HG02938 (cell line): Measurements from ENCODE around the gene OR2AE1.

ENCODE experiments used
- ATAC-seq: cut with Tn5 transposase; IDR thresholded peaks from one replicate; pipeline ENCODE4 v1.9.1; 2021; ENCODE audit warnings: mild to moderate bottlenecking, moderate library complexity; ENCODE audit not compliant: unreplicated experiment

The OR2AE1 gene

DNA sequence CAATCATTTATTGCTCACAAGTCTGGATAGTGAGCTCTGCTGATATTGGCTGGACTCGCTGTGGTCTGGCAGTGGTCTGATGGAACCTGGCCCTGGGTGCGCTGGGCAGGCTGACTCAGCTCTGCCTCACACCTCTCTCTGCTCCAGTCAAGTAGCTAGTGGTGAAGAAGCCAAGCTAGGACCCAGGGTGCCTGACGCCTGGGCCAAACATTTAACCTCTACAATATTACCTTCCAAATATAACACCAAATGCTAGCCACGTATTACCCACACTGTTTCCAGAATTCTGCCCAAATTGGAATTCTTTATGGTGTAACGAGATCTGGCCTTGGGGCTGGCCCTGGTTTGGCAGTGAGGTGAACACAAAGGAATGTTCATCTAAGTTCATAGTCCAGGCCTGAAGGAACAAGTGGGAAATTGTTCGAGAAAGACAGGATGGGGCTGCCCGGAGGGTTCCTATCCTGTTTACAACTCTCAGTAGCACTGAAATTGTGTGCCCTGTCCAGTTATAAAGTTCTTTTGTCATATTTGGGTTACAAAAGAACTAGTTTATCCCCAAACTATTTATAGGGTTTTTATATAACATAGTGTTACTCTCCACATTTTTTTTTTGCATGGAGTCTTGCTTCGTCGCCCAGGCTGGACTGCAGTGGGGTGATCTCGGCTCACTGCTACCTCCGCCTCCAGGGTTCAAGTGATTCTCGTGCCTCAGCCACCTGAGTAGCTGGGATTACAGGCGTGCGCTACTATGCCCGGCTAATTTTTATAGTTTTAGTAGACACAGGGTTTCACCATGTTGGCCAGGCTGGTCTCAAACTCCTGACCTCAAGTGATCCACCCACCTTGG, 16.3 kb downstream of the OR2AE1 start:
- no peak for ATAC-seq

DNA sequence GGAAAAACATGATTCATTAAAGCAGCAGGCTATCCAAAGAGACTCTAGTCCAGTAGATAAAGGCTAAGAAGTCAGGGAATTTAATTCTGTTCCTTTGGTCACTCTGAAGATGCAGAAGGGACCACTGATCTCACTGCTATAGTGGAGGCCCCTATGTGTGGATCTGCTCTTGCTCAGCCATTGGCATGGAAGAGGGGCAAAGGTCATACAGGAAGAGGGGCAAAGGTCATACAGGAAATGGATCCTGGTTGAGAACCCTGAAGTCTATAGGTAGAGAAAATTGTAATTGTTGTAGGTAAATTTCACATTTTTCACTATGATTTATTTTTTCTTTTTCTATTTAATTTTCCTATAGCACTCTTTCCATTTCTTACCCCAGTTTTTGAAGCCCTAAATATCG, 21.6 kb downstream of the OR2AE1 start:
- no peak for ATAC-seq

DNA sequence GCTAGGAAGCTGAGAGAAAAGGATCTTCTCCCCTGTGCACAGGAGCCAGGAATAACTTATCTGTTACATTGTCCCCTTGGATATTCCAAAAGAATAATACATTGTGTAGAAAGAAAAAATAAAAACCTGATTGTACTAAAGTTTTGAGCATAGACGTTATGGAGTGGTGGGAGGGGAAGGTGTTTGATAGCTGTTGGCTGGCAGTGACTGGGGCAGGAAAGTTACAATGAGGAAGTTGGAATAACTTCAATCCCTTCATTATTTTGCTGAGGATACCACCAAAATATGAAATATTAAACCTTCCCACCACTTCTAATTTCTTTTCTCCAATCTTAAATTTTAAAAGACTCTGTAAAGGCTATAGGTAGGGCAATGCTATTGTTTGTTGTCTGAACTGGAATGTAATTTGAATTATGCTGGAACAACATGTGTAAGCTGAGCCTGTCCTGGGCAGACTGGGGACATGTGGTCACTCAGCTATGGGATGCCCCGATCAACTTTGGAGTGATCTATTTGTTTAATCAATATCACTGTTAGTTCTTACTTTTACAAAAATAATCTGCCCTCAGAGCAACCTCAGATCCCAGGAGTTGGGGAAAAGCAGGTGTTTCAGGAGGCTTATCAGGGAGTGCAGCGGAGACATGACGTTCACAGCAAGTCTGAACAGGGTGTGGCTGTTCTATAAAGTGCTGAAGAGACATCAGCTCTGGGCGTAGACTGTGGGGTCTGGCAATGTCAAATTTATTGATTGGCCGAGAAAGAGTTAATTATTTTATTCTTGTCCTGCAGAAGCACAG, 28.2 kb downstream of the OR2AE1 start:
- no peak for ATAC-seq

DNA sequence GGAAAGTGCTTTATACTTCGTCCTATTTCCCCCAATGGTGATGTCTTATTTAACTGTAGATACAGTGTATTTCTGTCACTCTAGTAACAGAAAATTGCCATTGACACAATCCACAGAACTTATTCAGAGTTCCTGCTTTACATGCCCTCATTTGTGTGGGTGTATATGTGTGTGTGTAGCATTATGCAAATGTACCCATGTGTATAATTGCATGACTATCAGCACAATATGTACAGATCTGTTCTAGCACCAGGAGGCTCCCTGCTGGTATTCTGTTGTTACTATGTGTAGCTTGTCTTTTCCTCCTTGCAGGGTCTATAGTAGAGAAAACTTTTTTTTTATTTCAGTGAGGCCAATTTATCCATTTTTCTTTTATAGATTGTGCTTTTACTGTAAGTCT, 32.5 kb downstream of the OR2AE1 start:
- ATAC-seq = no peak

DNA sequence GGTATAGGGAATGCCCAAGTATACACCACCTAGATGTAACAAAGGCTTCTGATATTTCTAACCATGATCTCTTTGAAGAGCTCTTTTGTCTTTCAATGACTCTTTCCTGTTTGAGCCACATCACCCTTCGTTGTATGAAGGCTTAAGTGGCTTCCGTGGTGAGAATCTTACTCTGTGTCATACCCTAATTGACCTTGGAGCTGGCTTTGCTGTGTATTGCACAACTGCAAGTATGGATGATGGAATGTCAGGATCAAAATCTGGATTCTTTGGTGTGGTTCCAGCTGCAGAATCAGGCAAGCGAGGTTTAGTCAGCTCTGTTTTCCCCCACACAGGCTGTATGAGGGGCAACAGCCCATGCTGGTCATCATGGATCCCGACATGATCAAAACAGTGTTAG, 33.0 kb downstream of the OR2AE1 start:
- ATAC-seq = no peak

DNA sequence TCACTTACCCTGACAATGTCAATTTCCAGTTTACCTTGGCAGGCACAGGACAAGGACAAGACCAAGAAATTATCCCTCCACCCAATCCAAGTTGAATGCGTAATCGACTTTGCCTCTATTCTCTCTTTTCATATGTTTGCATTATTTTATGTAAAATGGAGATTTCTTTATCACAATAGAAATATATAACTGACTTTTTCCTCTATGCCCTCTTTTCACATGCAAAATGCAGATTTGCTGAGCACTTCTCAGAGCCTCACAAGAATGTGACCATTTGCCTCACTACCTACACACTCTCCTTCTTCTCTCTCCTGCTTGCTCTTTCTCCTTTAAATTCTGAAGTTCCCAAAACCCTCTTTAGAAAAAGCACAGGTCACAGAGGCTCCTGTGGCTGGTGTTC, 33.9 kb downstream of the OR2AE1 start:
- ATAC-seq = no peak

DNA sequence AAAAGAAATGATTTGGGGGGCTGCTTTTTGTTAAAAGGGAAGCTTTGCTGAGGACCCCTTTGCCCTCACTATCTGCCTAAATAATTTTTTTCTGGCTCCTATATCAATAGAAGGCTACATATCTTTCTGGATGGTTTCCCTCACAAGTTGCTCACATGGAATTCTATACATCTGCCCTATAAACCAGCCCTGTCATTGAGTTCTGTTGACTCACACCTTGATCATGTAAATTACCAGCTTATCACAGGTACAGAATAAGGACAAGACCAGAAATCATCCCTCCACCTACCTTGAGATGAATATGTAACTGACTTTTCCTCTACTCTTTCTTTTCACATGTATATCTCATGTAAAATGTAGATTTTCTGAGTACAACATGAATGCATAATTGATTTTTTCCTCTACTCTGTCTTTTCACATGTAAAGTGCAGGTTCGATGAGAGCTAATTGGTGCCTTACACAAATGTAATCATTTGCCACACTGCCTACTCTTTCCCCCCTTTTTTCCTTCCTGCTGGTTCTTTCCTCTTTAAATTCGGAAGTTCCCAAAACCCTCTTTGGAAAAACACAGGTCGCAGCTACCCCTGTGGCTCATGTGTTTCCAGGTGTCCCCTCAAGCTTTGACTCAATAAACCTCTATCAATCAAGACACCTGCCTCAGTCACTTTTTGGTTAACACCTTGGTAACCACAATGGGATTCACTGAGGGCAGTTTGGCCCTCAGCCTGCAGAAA, 36.5 kb downstream of the OR2AE1 start:
- ATAC-seq = no peak

DNA sequence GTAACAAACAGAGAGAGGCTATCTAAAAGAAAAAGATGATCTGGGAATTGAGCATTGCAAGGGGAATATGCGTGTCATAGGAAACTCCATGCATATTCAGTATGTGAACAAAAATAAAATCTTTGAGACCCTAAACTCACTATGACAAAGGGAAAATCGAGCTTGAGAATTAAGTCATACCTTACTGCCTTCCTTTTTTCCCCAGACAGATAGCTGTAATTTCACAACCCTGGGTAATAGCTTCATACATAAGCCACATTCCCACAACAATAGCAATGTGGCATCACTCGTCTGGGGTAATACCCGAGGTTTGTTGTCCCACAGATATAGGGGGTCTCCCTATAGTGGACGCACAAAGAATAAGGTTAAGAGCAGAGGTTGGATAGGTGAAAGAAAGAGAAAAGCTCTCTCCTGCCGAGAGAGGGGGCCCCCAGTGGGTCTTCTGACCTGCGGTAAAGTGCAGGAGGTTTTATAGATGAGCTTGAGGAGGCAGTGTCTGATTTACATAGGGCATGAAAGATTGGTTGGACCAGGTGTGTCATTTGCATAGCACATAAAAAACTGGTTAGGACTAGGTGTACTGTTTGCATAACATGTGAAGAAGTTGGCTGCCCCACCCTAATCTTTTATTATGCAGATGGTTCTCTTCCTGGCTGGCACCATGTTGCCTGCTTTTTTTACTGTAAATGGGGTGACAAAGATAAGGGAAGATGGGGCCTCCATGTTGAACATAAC, 37.4 kb downstream of the OR2AE1 start:
- no peak for ATAC-seq

DNA sequence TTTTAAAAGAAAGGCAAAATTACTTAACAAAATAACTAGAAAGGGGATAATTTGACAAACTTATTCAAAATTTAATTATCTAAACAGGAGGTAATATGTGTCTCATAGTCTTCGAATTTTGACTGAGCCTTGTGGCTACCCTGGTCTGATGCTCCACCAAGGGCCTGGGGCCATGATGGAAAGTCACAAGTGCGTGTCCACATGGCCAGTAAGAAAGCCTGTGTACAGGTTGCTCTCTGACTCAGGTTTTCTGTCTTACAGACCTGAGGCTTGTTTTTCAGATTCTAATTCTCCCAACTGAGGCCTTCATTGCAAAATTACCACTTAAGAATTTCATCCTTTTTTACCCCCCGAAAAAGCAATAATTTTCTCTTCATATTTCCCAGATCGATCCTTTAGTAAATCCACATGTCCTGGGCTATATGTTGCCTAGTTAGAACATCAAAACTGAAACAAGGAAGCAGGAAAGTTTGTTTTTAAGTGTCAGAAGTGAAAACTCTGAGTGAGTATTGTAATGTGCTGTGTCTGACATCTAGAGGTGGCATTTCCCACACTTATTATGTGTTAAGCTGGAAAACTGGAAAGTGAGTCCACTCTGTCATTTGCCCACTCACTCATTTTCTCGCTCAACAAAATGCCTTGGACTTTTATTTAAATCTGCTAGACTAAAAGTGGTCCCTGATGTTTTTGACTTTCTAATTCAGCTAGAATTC, 39.0 kb downstream of the OR2AE1 start:
- no peak for ATAC-seq

DNA sequence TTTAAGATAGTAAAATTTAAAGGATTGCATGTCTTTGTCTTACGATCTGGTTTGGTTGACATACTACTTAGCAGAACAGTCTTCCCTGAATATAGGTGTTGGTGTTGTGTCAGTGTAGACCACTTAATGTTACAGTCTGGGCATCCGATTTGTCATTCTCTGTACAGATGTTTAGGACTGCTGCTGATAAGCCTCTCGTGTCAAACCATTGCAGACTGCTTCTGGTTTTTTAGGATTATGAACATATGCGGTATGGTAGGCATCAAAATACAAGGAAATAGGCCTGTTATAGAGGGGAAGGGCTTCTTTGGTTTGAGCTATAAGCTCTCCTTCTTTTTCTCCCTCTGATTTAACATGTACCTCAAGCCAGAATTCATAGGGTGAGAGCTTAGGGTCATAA, 41.6 kb downstream of the OR2AE1 start:
- ATAC-seq = no peak

DNA sequence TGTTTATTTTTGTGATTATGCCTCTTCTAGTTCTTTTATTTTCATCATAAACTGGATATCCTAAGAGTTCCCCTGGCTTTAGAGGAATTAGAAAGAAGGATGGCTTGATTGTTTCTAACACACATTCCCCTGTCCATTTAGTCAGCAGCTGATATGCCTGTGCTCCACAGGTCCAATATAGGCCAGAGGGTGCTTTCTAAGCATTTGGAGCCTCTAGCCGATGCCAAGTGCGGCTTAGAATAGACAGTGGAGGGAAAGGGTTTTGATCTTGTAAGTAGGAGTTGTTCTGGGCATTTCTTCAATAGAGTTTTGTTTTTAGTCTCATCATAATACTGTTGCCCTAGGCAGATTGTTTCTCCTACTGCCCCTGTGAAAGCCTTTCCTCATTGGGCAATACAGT, 42.5 kb downstream of the OR2AE1 start:
- ATAC-seq = no peak

DNA sequence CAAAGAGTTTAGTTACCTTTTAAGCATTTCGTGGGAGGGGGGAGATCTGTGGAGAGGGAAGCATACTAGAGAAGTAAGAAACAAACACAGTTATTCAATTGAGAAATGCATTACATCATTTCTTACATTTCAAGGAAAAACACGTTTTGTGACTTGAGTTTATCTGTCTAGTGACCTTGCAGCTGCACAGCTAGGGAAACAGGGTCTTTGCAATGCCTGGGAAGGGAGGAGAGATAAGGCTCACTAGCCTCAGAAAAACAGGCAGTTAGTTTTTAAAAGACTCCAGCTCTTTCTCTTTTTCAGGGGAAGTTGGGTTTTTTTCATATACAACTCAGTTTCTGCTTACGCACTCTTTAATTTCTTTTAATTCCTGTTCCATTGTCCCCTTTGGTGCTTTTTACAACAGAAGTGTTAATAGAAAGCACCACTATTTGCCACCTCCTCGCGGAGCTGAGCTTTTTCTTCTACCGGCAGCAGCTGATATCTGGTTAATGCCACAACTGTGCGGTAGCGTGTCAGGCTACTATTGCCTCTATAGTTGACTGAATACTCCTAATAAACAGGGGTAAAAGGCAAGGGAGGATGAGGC, 43.5 kb downstream of the OR2AE1 start:
- ATAC-seq = no peak

DNA sequence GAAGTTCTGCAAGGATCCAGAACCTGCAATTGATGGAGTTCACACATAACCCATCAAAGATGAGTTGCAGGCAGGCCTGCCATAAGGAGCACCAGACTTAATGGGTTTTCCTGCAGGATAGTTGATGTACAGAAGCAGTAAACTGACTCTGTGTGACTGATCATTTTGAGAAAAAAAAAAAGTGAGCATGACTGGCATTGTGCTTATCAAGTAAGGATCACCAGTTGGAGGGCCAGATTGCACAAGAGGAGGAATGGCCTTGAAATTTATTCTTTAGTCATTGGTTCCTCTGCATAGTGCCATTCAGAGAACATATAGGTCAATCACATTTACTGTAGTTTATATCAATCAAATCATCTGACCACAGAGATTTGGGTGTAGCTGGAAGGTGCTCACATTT, 45.2 kb downstream of the OR2AE1 start:
- no peak for ATAC-seq

DNA sequence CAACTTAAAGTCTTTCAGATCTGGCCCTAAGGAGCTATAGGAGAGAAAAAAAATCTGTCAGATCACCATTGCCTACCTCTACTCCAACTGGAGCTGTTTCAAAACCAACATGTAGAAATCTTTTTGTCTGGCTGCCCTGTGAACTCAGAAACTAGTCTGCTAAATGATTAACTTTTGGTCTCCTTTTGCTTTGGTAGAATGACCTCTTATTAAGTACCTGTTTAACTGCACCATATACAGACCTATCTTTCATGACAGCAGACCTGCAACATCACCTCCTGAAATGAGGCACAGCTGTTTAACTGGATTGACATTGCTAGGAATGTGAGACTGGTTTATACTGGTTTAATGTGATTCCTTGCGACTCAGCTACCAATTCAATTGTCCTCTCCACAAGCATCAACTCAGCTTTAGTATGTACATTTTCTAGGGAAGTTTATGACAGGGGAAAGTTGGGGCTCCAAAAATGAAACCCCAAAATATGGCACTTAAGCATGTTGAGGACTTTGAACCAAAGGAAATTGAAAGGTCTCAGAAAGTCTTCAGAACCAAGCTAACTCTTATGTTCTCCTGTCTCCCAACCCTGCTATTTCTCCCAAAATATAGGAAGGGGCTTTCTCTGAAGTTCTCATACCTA, 47.2 kb downstream of the OR2AE1 start:
- no peak for ATAC-seq

DNA sequence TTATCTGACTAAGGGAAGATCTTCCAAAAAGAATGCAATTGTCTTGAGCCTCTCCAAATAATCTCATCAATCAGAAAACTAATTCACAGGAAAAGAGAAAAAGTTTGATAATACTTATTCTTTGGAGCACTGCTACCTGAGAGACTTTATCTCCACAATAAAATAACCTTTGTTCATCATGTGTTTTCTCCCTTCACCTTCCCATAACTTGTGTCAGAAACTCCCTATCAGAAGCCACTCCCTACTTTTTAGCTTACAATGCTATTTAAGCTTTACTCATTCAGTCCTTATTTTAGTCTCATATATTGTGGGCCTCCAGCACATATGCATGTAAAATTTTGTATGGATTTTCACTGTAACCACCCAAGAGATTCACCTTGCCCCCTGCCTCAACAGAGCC, 48.0 kb downstream of the OR2AE1 start:
- no peak for ATAC-seq

DNA sequence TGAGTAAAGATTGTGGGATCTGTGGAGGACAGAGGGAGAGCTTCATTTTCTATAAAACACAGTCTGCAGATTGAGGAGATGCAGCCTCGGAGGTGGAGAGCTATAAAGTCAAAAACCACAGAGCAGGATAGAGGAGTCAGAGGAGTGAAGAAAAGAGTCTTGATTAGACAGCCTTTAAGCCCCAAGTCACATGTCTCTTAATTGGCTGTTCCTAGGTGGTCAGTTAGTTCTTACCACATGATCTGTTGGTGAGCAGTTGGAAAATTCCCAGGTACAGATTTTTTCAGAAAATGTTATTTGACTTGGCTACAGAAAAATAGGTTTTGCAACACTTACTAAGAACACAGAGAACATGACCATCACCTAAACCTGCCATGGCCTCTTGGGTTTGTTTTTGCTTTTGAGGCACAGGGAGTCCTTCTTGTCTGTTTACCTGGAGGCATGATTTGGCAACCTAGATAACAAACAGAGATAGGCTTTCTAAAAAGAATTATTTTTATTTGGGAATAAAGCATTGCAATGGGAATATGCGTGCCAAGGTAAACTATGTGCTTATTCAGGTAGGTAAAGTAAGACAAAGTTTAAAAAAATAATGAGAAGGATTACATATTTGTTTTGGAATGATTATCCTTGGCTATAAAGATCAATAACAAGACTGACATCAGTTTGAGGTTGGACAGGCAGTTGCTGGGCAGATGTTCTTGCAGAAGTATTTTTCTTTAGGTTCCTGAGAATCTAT, 49.6 kb downstream of the OR2AE1 start:
- no peak for ATAC-seq
